ENCODE results near the gene SPATA24.

The SPATA24 gene

DNA sequence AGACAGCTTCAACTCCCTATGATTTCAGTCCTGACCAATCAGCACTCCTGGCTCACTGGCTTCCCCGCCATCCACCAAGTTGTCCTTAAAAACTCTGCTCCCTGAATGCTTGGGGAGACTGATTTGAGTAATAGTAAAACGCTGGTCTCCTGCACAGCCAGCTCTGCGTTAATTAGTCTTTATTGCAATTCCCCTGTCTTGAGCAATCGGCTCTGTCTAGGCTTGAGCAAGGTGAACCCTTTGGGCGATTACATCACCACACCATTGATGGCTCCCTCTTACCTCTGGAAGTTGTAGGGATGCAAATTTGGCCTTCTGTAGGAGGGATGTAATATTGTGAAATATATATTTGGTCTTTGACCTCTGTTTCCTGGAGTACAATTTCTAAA lies 17.8 kb downstream of the SPATA24 start:
- DNase-seq (ENCODE audit: low read depth): no peak
- H3K4me3 ChIP-seq (ENCODE audit: low read depth, low read length): no peak overlapping the region
- TF ChIP-seq, protein P1, sequence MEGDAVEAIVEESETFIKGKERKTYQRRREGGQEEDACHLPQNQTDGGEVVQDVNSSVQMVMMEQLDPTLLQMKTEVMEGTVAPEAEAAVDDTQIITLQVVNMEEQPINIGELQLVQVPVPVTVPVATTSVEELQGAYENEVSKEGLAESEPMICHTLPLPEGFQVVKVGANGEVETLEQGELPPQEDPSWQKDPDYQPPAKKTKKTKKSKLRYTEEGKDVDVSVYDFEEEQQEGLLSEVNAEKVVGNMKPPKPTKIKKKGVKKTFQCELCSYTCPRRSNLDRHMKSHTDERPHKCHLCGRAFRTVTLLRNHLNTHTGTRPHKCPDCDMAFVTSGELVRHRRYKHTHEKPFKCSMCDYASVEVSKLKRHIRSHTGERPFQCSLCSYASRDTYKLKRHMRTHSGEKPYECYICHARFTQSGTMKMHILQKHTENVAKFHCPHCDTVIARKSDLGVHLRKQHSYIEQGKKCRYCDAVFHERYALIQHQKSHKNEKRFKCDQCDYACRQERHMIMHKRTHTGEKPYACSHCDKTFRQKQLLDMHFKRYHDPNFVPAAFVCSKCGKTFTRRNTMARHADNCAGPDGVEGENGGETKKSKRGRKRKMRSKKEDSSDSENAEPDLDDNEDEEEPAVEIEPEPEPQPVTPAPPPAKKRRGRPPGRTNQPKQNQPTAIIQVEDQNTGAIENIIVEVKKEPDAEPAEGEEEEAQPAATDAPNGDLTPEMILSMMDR (conservative IDR thresholded peaks at IDR 0.05; ENCODE audit: low read depth, low read length): no peak

DNA sequence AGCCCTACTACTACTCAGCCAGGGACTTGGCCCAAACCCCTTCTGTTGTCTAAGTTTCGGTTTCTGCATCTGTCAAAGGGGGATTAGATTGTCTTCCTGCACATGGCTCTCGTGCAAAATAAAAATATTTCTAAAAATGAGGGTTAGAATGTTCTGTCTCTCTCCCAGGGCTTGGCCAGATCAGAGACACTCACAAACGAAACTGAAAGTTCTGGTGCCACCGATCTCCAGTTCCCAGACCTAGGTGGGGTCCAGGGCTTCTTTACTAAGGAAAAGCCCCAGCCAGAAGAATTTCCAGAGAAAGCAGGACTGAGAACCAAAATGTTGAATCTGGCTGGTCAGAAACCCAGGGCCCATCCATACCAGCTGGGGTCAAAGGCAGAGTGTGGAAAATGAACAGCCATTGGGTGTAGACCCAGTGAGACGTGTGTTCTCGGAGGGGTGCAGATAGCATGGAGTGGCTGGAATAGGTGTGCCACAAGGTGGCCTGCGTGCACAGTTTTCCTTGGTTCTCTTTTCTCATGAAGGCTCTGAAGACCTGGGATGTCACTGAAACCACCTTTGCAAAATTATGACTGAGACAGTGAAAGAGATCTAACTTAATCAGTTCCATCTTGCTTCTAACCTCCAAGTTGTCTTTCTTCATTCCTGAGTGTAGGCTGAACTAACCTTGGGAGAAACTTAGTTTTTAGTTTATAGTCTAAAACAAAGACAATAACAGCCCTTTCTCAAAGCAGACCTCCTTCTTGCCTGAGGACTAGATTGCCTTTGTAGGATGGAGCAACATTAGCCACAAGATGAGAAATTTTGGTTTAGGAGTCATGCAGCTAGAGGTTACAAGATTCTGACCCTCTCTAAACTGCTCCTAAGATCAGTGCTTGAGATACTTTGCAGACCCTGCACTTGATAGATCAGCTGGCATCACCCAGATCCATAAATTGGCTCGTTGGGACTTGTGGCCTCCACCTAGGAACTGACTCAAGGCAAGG lies 18.5 kb downstream of the SPATA24 start:
- TF ChIP-seq, protein P1 (conservative IDR thresholded peaks at IDR 0.05; ENCODE audit: low read depth, low read length): no peak
- no peak overlapping the region for H3K4me3 ChIP-seq (ENCODE audit: low read depth, low read length)
- no peak for DNase-seq (ENCODE audit: low read depth)

DNA sequence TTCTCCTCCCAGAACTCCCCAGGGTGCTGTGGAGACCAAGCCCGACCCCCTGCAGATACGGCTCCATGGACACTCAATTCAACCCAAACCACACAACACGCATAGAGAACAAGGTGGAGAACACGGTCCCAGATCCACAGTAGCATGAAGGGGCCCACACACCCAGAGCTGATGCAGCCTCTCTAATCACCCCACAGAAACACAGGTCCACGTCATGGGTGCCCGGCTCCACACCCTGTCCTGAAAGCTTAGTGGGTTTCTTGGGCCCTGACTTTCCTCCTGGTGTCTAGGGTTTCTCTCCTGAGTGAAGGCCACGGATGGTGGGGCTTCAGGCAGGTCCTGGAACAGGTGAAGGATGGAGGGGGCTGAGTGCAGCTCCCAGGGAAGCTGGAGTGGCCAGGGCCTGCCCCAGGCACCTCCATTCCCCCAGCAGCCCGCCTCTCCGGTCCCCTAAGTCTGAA lies 19.3 kb downstream of the SPATA24 start:
- DNase-seq (ENCODE audit: low read depth): no peak
- no peak overlapping the region for H3K4me3 ChIP-seq (ENCODE audit: low read depth, low read length)
- TF ChIP-seq, protein P1 (conservative IDR thresholded peaks at IDR 0.05; ENCODE audit: low read depth, low read length): no peak

DNA sequence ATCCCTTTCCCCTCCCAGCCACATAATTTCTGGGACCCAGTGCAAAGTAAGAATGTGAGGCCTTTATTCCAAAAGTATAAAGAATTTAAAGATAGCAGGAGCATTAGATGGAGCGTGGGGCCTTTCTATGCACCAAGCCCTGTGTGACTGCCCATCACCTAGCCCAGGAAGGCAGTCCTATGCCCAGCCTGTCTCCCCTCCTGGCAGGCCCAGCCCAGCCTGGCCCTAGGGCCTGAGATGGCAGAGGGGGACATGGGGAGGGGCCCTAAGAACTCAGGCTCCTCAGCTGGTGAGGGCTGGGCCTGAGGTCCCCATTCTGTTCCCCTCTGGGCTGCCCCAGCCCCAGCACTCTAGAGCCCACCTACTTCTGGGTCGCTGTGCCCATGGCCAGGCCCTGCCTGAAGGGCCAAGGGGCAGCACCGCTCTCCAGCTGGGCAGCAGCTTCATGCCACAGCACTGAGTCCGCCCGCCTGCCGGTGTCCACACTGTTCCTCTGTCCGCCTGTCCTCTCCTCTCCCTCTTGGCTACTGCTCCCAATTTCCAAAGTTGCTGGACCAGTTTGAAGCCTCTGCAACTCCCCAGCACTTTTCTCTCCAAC lies 19.8 kb downstream of the SPATA24 start:
- TF ChIP-seq, protein P1 (conservative IDR thresholded peaks at IDR 0.05; ENCODE audit: low read depth, low read length): no peak
- DNase-seq (ENCODE audit: low read depth): no peak
- H3K4me3 ChIP-seq (ENCODE audit: low read depth, low read length): no peak overlapping the region

DNA sequence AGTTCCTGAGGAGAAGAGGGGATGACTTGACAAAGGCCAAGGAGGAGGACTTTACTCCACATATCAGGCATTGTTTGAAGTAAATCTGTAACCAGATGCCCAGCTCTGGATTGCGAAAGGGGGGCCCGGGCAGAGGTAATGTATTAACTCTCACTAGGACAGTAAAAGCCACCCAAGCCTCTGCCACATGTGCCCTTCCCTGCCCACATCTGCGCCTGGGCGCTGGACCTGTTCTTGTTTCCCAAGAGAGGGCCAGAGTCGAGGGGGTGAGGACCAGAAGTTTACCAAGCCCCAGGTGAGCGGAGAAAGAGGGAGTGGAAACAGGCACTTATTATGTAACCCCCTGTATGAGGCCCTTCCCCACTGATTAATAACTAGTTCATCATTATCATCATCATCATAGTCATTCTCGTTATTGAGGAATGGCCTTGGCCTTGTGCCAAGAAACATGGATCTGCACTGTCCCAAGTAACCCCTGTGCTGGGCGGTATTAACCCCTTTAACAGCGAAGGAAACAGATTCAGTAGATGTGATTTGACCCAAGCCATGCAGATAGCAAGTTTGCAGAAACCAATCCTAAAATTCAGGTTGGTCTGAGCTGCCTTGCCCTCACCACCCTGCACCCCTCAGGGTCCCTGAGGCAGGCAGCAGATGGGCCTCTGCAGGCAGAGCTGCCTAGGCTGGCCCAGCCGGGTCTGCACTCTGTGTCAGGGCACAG lies 20.5 kb downstream of the SPATA24 start, which contains the start of gene SLC23A1:
Gene SLC23A1 (minus strand): TSS at position 23 of the 718 bp plus-strand sequence. CDS start 44 bp downstream, outside the sequence.
- TF ChIP-seq, protein P1 (conservative IDR thresholded peaks at IDR 0.05; ENCODE audit: low read depth, low read length): no peak
- no peak within 1 kb of the TSS for H3K4me3 ChIP-seq (ENCODE audit: low read depth, low read length)
- DNase-seq (ENCODE audit: low read depth): no peak

DNA sequence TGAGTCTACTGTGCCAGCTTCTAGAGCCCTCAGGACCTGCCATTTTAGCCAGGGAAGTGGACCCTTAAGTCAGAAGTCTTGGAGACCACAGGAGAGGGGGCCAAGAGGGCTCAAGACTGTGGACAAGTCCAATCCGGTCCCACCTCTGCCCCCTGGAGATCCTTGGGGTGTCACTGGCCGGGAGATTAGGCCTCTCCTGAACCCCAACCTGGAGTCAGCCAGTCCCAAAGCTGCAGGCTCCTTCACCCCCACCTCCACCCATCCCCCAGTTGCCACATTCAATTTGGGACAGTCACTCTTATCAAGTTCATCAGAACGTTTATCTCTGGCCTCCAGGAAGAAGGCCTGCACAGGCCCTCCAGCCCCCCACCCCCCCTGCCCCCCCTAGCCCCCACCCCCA lies 21.1 kb downstream of the SPATA24 start:
- no peak for DNase-seq (ENCODE audit: low read depth)
- TF ChIP-seq, protein P1 (conservative IDR thresholded peaks at IDR 0.05; ENCODE audit: low read depth, low read length): no peak
- no peak overlapping the region for H3K4me3 ChIP-seq (ENCODE audit: low read depth, low read length)
